DOHH2 (cell line): ENCODE data around the gene DAD1.

ENCODE experiments used
- CTCF ChIP-seq: fragments of 200-600 bp; sonication (generic); IDR thresholded peaks from one replicate; pipeline ENCODE4 v1.5.1; 2014; ENCODE audit warnings: antibody characterized with exemption, mild to moderate bottlenecking, low read depth, low read length; ENCODE audit not compliant: poor library complexity, severe bottlenecking
- EZH2phosphoT487 ChIP-seq: fragments of 200-600 bp; sonication (generic); IDR thresholded peaks from 2 replicates; pipeline ENCODE4 v1.6.1; 2017; ENCODE audit warnings: borderline replicate concordance, mild to moderate bottlenecking, antibody characterized with exemption, low read length, moderate library complexity, mixed read lengths

DNA sequence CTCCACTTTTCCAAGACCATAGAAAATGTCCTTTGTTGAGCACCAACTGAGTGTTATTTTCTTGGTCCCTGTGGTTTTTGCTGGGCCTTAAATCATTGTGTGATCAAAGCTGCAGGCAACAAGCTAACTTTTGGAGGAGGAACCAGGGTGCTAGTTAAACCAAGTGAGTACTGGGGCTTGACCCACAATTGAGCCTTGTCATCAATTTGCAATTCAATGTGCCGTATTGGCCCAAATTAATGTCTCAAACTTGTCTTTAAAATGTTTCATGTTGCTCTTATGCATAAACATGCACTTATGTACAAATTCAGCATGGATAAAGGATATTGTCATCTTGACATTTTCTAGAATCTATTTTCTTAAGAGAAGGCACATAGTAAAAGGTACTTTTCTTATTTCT, 62.3 kb downstream of the DAD1 start:
- TF ChIP-seq CTCF (no peak), EZH2phosphoT487 (no peak)
